GM23248 (cell line): ENCODE measurements around the gene FHL5. TPM values are rescaled to one million over a fixed set of nuclear protein-coding genes. Genes with fewer than 3 reads are reported as not detected.

Experiments used
- DNase-seq: peaks from one replicate; pipeline ENCODE4 v3.0.0-alpha.2; 2015
- H2AFZ ChIP-seq: fragments of 200-600 bp; sonication (generic); 2 replicates; pipeline ENCODE4 v1.6.1; 2016; ENCODE audit warnings: antibody characterized with exemption
- H3F3A ChIP-seq: fragments of 200-600 bp; sonication (generic); 2 replicates; pipeline ENCODE4 v1.6.1; 2016; ENCODE audit warnings: mild to moderate bottlenecking, antibody characterized with exemption, mixed run types; ENCODE audit not compliant: insufficient read depth
- H3K27ac ChIP-seq: fragments of 200-600 bp; sonication (generic); 2 replicates; pipeline ENCODE4 v1.5.1; 2016; ENCODE audit warnings: mild to moderate bottlenecking
- H3K27me3 ChIP-seq: fragments of 200-600 bp; sonication (generic); replicated peaks from 2 replicates; pipeline ENCODE4 v1.6.1; 2016; ENCODE audit warnings: mild to moderate bottlenecking; ENCODE audit not compliant: insufficient read depth
- H3K36me3 ChIP-seq: fragments of 200-600 bp; sonication (generic); 2 replicates; pipeline ENCODE4 v1.6.1; 2016; ENCODE audit warnings: low read depth, mild to moderate bottlenecking
- H3K4me1 ChIP-seq: fragments of 200-600 bp; sonication (generic); 2 replicates; pipeline ENCODE4 v1.6.1; 2016; ENCODE audit warnings: mild to moderate bottlenecking; ENCODE audit not compliant: insufficient read depth
- H3K4me2 ChIP-seq: fragments of 200-600 bp; sonication (generic); one replicate; pipeline ENCODE4 v1.6.1; 2016; ENCODE audit warnings: mild to moderate bottlenecking; ENCODE audit not compliant: unreplicated experiment
- H3K4me3 ChIP-seq: fragments of 200-600 bp; sonication (generic); 2 replicates; pipeline ENCODE4 v1.5.1; 2016; ENCODE audit warnings: mild to moderate bottlenecking
- H3K79me2 ChIP-seq: fragments of 200-600 bp; sonication (generic); 2 replicates; pipeline ENCODE4 v1.6.1; 2016; ENCODE audit warnings: mild to moderate bottlenecking; ENCODE audit not compliant: insufficient read depth
- H3K9ac ChIP-seq: fragments of 200-600 bp; sonication (generic); 2 replicates; pipeline ENCODE4 v1.6.1; 2016; ENCODE audit warnings: mild to moderate bottlenecking
- H3K9me2 ChIP-seq: fragments of 200-600 bp; sonication (generic); 2 replicates; pipeline ENCODE4 v1.6.1; 2016; ENCODE audit warnings: mixed run types, mild to moderate bottlenecking, moderate library complexity; ENCODE audit not compliant: insufficient read depth
- H3K9me3 ChIP-seq: fragments of 200-600 bp; sonication (generic); one replicate; pipeline ENCODE4 v1.6.1; 2017; ENCODE audit warnings: low read depth
- H4K20me1 ChIP-seq: fragments of 200-600 bp; sonication (generic); 2 replicates; pipeline ENCODE4 v1.6.0; 2016; ENCODE audit not compliant: insufficient read depth
- EZH2 ChIP-seq: fragments of 200-600 bp; sonication (generic); IDR thresholded peaks from 2 replicates; pipeline ENCODE4 v1.6.1; 2018; ENCODE audit warnings: antibody characterized with exemption, mild to moderate bottlenecking; ENCODE audit not compliant: insufficient read depth, poor library complexity, severe bottlenecking
- EZH2phosphoT487 ChIP-seq: fragments of 200-600 bp; sonication (generic); IDR thresholded peaks from 2 replicates; pipeline ENCODE4 v1.6.1; 2018; ENCODE audit warnings: antibody characterized with exemption, moderate library complexity, mild to moderate bottlenecking, low read depth; ENCODE audit not compliant: insufficient read depth
- WGBS, 2 experiments: methylation state at CpG; one replicate each; pipeline ENCODE4 v1.1.6; 2015 to 2017; ENCODE audit warnings: low lambda C conversion rate in 2 of 2, low coverage in 1 of 2; ENCODE audit errors: missing lambda C conversion rate in 2 of 2; 5-methylcytosine and 5-hydroxymethylcytosine counted together
- in situ Hi-C: fragments of 300-500 bp; cut with MboI; formaldehyde crosslinking; loops from 2 replicates; pipeline ENCODE4 v1.15.0; 2020
- polyA plus RNA-seq: library from polyadenylated mRNA; unstranded; fragments of >200 nt; fragmentation: Nextera tagmentation; extraction: Ambion mirVana; gene quantifications from 2 replicates; pipeline ENCODE4 v1.2.1, GENCODE V29; 2016
- total RNA-seq: library from RNA; depleted of rRNA; stranded (reverse); fragments of >200 nt; shearing (Covaris generic); gene quantifications from 2 replicates; pipeline ENCODE4 v1.2.3, GENCODE V29; 2014

FHL5 gene
- total and polyA plus RNA-seq, 2 experiments from 2014 or later = not detected

GRCh38 chr6:96570053-96570452 lies 7.1 kb downstream of the FHL5 start:
- TF ChIP-seq EZH2 (no peak), EZH2phosphoT487 (no peak)
- Histone ChIP-seq H3K27me3 (no peaks in the 10 kb centered on the region), H3K79me2 (no peaks in the 10 kb centered on the region), H3F3A (no peaks in the 10 kb centered on the region), H3K27ac (no peak overlapping the region), H2AFZ (no peak overlapping the region), H3K36me3 (no peaks in the 10 kb centered on the region), H3K9me2 (no peaks in the 10 kb centered on the region), H4K20me1 (no peaks in the 10 kb centered on the region), H3K4me2 (no peak overlapping the region), H3K9ac (no peak overlapping the region), H3K4me1 (no peaks in the 10 kb centered on the region), H3K4me3 (no peak overlapping the region), H3K9me3 (no peaks in the 10 kb centered on the region)
- DNase-seq = no peak
- 11 to 18% methylated on average over 2 of the region's 2 CpGs for WGBS, 2 experiments
- in situ Hi-C loops = no loop called here

- no peaks in the 10 kb centered on the region for H3K79me2 ChIP-seq
- no peak overlapping the region for H3K4me2 ChIP-seq
- no peak for DNase-seq
- no peaks in the 10 kb centered on the region for H3K9me2 ChIP-seq
- no peak overlapping the region for H3K9ac ChIP-seq
- no peak overlapping the region for H3K27ac ChIP-seq
- no peaks in the 10 kb centered on the region for H3F3A ChIP-seq
- no peaks in the 10 kb centered on the region for H4K20me1 ChIP-seq
- H3K9me3 ChIP-seq = no peaks in the 10 kb centered on the region
- H3K4me3 ChIP-seq = no peak overlapping the region
- TF ChIP-seq EZH2phosphoT487 (no peak), EZH2 (no peak)
- in situ Hi-C loops = no loop called here
- H3K4me1 ChIP-seq = no peaks in the 10 kb centered on the region
- H2AFZ ChIP-seq = no peak overlapping the region
- H3K36me3 ChIP-seq = no peaks in the 10 kb centered on the region
- H3K27me3 ChIP-seq = no peaks in the 10 kb centered on the region
These were observed 8.6 kb downstream of the FHL5 start for GRCh38 chr6:96571551-96571950.

DNA sequence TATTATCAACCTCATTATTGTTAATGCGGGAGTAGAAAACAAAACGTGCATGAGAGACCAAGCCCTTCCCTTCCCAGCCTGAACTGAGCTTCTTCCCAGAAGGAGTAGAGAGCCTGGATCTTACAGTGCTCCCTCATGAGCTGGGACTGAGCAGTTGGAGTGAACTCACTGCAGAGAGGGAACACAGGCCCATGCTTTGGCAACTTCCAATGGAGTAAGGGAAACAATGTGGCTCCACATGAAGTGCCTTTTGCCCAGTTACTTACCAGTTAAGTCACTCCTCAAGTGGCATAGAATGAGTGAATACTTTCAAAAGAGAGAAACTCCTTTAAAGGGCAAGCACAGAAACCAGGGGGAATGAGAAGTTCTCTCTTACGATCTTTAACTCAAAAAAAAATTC lies 12.4 kb downstream of the FHL5 start:
- in situ Hi-C loops = no loop called here
- H3K4me2 ChIP-seq = no peak overlapping the region
- 0 out of 2 replicates have a peak, but pooled peaks cover 5% of the 10 kb centered on the region for H3K27me3 ChIP-seq
- no peak for TF ChIP-seq EZH2phosphoT487
- no peak for TF ChIP-seq EZH2
- no peaks in the 10 kb centered on the region for H3K9me3 ChIP-seq
- H4K20me1 ChIP-seq = no peaks in the 10 kb centered on the region
- no peaks in the 10 kb centered on the region for H3K36me3 ChIP-seq
- 44 to 50% methylated on average over 3 of the region's 3 CpGs for WGBS, 2 experiments
- no peak overlapping the region for H2AFZ ChIP-seq
- no peak for DNase-seq
- H3F3A ChIP-seq = no peaks in the 10 kb centered on the region
- H3K4me3 ChIP-seq = no peak overlapping the region
- H3K9ac ChIP-seq = no peak overlapping the region
- H3K79me2 ChIP-seq = no peaks in the 10 kb centered on the region
- H3K27ac ChIP-seq = no peak overlapping the region
- H3K9me2 ChIP-seq = no peaks in the 10 kb centered on the region
- no peaks in the 10 kb centered on the region for H3K4me1 ChIP-seq

DNA sequence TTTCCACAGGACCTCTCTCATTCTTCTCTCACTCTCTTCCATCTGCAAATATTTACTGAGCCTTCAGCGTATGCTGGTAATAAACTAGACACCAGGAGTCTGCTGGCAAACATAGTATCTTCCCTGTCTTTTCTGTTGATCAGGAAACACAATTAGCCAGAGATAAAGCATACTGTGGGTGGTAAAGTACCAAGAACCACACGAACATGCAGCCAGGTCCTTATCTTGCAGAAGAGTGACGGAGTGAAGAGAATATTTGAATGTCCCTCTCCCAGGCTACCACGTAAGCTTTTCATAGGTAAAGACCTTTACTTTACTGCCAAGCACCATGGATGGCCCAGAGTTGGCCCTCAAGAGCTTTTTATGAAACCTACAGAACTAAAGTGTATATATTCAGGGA lies 13.3 kb downstream of the FHL5 start:
- H3K4me3 ChIP-seq = no peak overlapping the region
- H3K79me2 ChIP-seq = no peaks in the 10 kb centered on the region
- no peaks in the 10 kb centered on the region for H4K20me1 ChIP-seq
- H3K9me2 ChIP-seq = no peaks in the 10 kb centered on the region
- H3K27me3 ChIP-seq = 0 out of 2 replicates have a peak, but pooled peaks cover 5% of the 10 kb centered on the region
- DNase-seq = no peak
- 27 to 32% methylated on average over 4 of the region's 4 CpGs for WGBS, 2 experiments
- H3K36me3 ChIP-seq = no peaks in the 10 kb centered on the region
- no peaks in the 10 kb centered on the region for H3K4me1 ChIP-seq
- H3K27ac ChIP-seq = no peak overlapping the region
- H3K9ac ChIP-seq = no peak overlapping the region
- no peak overlapping the region for H2AFZ ChIP-seq
- no peaks in the 10 kb centered on the region for H3K9me3 ChIP-seq
- no peaks in the 10 kb centered on the region for H3F3A ChIP-seq
- TF ChIP-seq EZH2phosphoT487 = no peak
- no peak for TF ChIP-seq EZH2
- no peak overlapping the region for H3K4me2 ChIP-seq
- in situ Hi-C loops = no loop called here

GRCh38 chr6:96582021-96582420 lies 19.1 kb downstream of the FHL5 start:
- Histone ChIP-seq H3K9me2 (no peaks in the 10 kb centered on the region), H3K36me3 (no peaks in the 10 kb centered on the region), H4K20me1 (no peaks in the 10 kb centered on the region), H3K9me3 (no peaks in the 10 kb centered on the region), H3K4me2 (no peak overlapping the region), H3K79me2 (no peaks in the 10 kb centered on the region), H3K27me3 (0 out of 2 replicates have a peak, but pooled peaks cover 5% of the 10 kb centered on the region), H3F3A (no peaks in the 10 kb centered on the region), H3K9ac (no peak overlapping the region), H3K4me3 (no peak overlapping the region), H3K4me1 (no peaks in the 10 kb centered on the region), H2AFZ (no peak overlapping the region), H3K27ac (no peak overlapping the region)
- in situ Hi-C loops = no loop called here
- no peak for TF ChIP-seq EZH2
- TF ChIP-seq EZH2phosphoT487 = no peak
- WGBS, 2 experiments = 36 to 46% methylated on average over 2 of the region's 2 CpGs
- no peak for DNase-seq
